Measurements from ENCODE around the gene ZCCHC14. TPM values are rescaled to one million over a fixed set of nuclear protein-coding genes. Genes with fewer than 3 reads are reported as not detected.

The ZCCHC14 gene
- total RNA-seq, 1 experiment from 2014 or later, result 37.8 TPM

- H3K27me3 ChIP-seq (ENCODE audit: insufficient read depth, low read length), result no peaks in the 10 kb centered on the region
- H3K79me2 ChIP-seq (ENCODE audit: insufficient read depth, low read length), result peaks cover 6% of the 10 kb centered on the region; the same call in 1 of the 2 replicates
- POLR2A ChIA-PET, result no interaction called here
- RAD21 ChIA-PET (ENCODE audit: low non-redundant PET in 1 of 2, low total read pairs in 2 of 2, uncharacterized antibody in 2 of 2, unreplicated experiment in 2 of 2), result no interaction called here
- H4K20me1 ChIP-seq (ENCODE audit: insufficient read depth), result no peaks in the 10 kb centered on the region
- H3K27ac ChIP-seq (ENCODE audit: low read depth, low read length), result no peak overlapping the region
- no peak overlapping the region for H3K9ac ChIP-seq (ENCODE audit: low read length)
- H3K9me3 ChIP-seq (ENCODE audit: control insufficient read depth in 1 of 2, insufficient read depth in 1 of 2, low read depth in 1 of 2, low read length in 2 of 2), result no peaks in the 10 kb centered on the region
- no peaks in the 10 kb centered on the region for H3K4me1 ChIP-seq (ENCODE audit: control insufficient read depth in 1 of 2, insufficient read depth in 2 of 2, low read length in 2 of 2)
- BruUV-seq (replicated peaks), result no TSS peak
- H2AFZ ChIP-seq (ENCODE audit: low read depth, low read length, poor library complexity, severe bottlenecking), result no peak overlapping the region
- CTCF ChIA-PET, result no interaction called here
- no peak overlapping the region for H3K4me3 ChIP-seq (replicated peaks in 1 of 2; ENCODE audit: low read depth in 1 of 2, low read length in 2 of 2)
- DNase-seq (ENCODE audit: low read depth, low spot score) (no peak), ATAC-seq (no peak)
- no peaks in the 10 kb centered on the region for H3K9me2 ChIP-seq (ENCODE audit: insufficient read depth)
- intact Hi-C loops (cut with micrococcal nuclease), result no loop called here
- TF ChIP-seq EGR1 (IDR thresholded peaks at IDR 0.05; ENCODE audit: low read depth), result no peak
- TF ChIP-seq FOSL1 (IDR thresholded peaks at IDR 0.05; ENCODE audit: low read depth), result no peak
- TF ChIP-seq ZFX (IDR thresholded peaks at IDR 0.05), result no peak
- TF ChIP-seq TCF7L2 (IDR thresholded peaks at IDR 0.05; ENCODE audit: borderline replicate concordance, extremely low read depth, insufficient read depth, insufficient read length), result no peak
- TF ChIP-seq SRF (IDR thresholded peaks at IDR 0.05; ENCODE audit: low read depth), result no peak
- TF ChIP-seq SP1 (IDR thresholded peaks at IDR 0.05; ENCODE audit: low read depth), result no peak
- TF ChIP-seq CTCF (IDR thresholded peaks at IDR 0.05 in 2 of 3, conservative IDR thresholded peaks at IDR 0.05 in 1 of 3; ENCODE audit: borderline replicate concordance in 1 of 3, insufficient read depth in 1 of 3, low read depth in 2 of 3, low read length in 2 of 3), result no peak
- no peak for TF ChIP-seq ELF1 (IDR thresholded peaks at IDR 0.05; ENCODE audit: borderline replicate concordance, low read depth)
- TF ChIP-seq EZH2phosphoT487 (IDR thresholded peaks at IDR 0.05; ENCODE audit: borderline replicate concordance), result no peak
- TF ChIP-seq JUND (IDR thresholded peaks at IDR 0.05), result no peak
- H3K4me2 ChIP-seq (ENCODE audit: low read length), result no peak overlapping the region
- H3K36me3 ChIP-seq (ENCODE audit: control insufficient read depth in 1 of 2, insufficient read depth in 2 of 2, low read length in 2 of 2), result peaks cover 15% of the 10 kb centered on the region in 2 experiments; a peak in 2 of 4 replicates
Measured at GRCh38 chr16:87423429-87423828, 69.4 kb downstream of the ZCCHC14 start.

GRCh38 chr16:87422106-87422505 is 70.7 kb downstream of the ZCCHC14 start:
- no peak overlapping the region for H2AFZ ChIP-seq (ENCODE audit: low read depth, low read length, poor library complexity, severe bottlenecking)
- no peak overlapping the region for H3K4me3 ChIP-seq (replicated peaks in 1 of 2; ENCODE audit: low read depth in 1 of 2, low read length in 2 of 2)
- no peak overlapping the region for H3K27ac ChIP-seq (ENCODE audit: low read depth, low read length)
- ChIA-PET CTCF (no interaction called here), POLR2A (no interaction called here), RAD21 (ENCODE audit: low non-redundant PET in 1 of 2, low total read pairs in 2 of 2, uncharacterized antibody in 2 of 2, unreplicated experiment in 2 of 2) (no interaction called here)
- H3K27me3 ChIP-seq (ENCODE audit: insufficient read depth, low read length), result no peaks in the 10 kb centered on the region
- peaks cover 15 to 18% of the 10 kb centered on the region in 2 experiments; a peak in 2 of 4 replicates for H3K36me3 ChIP-seq (ENCODE audit: control insufficient read depth in 1 of 2, insufficient read depth in 2 of 2, low read length in 2 of 2)
- no peak overlapping the region for H3K4me2 ChIP-seq (ENCODE audit: low read length)
- H4K20me1 ChIP-seq (ENCODE audit: insufficient read depth), result no peaks in the 10 kb centered on the region
- ATAC-seq, result no peak
- no peaks in the 10 kb centered on the region for H3K4me1 ChIP-seq (ENCODE audit: control insufficient read depth in 1 of 2, insufficient read depth in 2 of 2, low read length in 2 of 2)
- no peak for DNase-seq (ENCODE audit: low read depth, low spot score)
- no peaks in the 10 kb centered on the region for H3K9me2 ChIP-seq (ENCODE audit: insufficient read depth)
- no TSS peak for BruUV-seq (replicated peaks)
- H3K79me2 ChIP-seq (ENCODE audit: insufficient read depth, low read length), result peaks cover 6% of the 10 kb centered on the region; the same call in 1 of the 2 replicates
- intact Hi-C loops (cut with micrococcal nuclease), result no loop called here
- H3K9ac ChIP-seq (ENCODE audit: low read length), result no peak overlapping the region
- H3K9me3 ChIP-seq (ENCODE audit: control insufficient read depth in 1 of 2, insufficient read depth in 1 of 2, low read depth in 1 of 2, low read length in 2 of 2), result no peaks in the 10 kb centered on the region
- no peak for TF ChIP-seq YY1 (IDR thresholded peaks at IDR 0.05; ENCODE audit: extremely low read depth, insufficient replicate concordance, low read depth, low read length)
- TF ChIP-seq ZBTB33 (IDR thresholded peaks at IDR 0.05; ENCODE audit: extremely low read depth, insufficient replicate concordance, low read length), result no peak
- no peak for TF ChIP-seq REST (IDR thresholded peaks at IDR 0.05; ENCODE audit: low read depth)
- no peak for TF ChIP-seq CEBPB (IDR thresholded peaks at IDR 0.05; ENCODE audit: low read depth)
- TF ChIP-seq SIN3A (IDR thresholded peaks at IDR 0.05; ENCODE audit: low read depth), result no peak

Data from HCT116 (cell line).